COLO668 (cell line): ENCODE data around the gene CAMSAP2.

Experiments
- DNase-seq: peaks from one replicate; lab custom pipeline; 2025; ENCODE audit not compliant: unreplicated experiment; lab: John Stamatoyannopoulos, UW

The CAMSAP2 gene, protein sequence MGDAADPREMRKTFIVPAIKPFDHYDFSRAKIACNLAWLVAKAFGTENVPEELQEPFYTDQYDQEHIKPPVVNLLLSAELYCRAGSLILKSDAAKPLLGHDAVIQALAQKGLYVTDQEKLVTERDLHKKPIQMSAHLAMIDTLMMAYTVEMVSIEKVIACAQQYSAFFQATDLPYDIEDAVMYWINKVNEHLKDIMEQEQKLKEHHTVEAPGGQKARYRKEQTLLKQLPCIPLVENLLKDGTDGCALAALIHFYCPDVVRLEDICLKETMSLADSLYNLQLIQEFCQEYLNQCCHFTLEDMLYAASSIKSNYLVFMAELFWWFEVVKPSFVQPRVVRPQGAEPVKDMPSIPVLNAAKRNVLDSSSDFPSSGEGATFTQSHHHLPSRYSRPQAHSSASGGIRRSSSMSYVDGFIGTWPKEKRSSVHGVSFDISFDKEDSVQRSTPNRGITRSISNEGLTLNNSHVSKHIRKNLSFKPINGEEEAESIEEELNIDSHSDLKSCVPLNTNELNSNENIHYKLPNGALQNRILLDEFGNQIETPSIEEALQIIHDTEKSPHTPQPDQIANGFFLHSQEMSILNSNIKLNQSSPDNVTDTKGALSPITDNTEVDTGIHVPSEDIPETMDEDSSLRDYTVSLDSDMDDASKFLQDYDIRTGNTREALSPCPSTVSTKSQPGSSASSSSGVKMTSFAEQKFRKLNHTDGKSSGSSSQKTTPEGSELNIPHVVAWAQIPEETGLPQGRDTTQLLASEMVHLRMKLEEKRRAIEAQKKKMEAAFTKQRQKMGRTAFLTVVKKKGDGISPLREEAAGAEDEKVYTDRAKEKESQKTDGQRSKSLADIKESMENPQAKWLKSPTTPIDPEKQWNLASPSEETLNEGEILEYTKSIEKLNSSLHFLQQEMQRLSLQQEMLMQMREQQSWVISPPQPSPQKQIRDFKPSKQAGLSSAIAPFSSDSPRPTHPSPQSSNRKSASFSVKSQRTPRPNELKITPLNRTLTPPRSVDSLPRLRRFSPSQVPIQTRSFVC (N-terminal part only)

DNA sequence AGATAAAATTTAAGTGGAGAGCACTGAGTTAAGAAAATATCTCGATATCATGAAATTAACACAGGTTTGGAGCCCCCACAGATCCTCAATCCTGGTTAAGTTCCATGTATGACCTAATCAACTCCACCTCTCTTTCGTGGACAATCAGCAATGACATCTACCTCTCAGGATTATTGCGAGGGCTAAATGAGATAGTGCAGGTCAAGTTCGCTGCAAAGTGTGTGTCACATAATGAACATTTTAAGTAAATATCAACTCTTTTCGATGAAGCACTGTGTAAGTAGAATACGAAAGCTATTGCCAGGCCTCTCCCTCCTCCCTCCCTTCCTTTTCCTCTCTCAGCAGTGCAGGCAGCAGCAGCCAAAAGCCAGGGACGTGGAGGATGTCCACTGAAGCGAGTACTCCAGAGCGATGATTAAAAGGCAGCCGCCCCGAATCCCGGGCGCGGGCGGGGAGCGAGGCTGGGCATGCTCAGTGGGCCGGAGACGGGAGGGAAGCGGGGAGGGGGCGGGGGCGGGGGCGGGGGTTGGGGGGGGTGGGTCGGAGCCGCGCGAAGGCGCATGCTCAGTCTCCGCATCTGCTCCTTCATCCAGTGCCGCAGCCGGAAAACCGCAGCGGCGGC is at the start of gene CAMSAP2:
CAMSAP2 (plus strand) TSS at position 567 of the 622 bp plus-strand sequence. CDS start 935 bp downstream, outside the sequence.
- DNase-seq, result peak; percentile 93

DNA sequence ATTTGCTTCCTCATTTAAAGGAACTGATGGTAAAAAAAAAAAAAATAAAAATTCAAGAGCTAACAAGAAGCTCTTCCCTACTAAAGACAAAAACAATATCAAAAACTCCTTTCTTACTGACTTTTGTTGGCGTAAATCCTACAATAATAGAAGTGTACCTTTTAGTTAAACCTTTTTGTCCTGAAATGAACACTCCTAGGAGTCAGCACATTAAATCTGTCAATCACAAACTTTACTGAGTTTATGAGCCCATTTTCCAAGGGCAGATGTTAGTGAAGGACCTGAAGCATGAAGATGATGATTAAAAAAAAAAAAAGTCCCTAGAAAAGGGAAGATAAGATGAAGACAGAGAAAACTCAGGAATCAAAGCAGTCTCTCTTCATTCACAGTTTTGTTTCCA is 46.4 kb upstream of the CAMSAP2 start:
- DNase-seq, result no peak

DNA sequence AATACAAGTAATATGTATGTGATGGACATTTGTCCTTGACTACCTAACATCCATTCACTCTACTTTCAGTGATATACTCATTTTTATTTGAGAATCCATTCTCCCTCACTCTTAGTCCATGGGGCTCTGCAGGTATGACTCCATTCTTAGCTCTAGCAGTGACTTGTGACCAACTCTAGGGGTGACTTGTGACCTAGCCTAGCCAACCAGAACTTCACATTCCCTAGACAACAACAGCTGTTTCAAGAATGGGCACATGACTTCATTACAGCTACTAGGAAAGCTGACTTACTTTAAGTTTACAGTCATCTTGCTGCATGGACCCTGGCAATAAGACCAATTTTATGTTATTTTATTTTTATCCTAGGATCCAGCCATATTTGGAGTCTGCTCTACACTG is 45.4 kb upstream of the CAMSAP2 start:
- no peak for DNase-seq

DNA sequence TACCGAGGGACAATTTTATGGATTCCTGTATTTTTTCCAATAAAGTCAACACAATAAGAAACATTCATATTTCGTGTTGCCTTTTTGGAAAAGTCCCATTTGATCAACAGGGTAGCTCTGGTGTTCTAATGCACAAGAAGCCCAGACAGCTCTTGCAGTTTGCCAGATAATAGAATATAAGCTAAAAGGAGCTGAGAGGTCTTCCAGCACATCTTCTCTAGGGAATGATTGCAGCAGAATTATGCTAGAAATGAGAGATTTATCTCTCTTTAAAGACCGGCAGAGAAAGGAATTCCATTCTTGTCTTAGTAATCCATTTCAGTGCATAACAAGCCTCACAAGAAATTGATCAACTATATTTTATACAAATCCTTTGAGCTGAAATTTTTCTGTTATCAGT is 44.0 kb upstream of the CAMSAP2 start:
- no peak for DNase-seq

DNA sequence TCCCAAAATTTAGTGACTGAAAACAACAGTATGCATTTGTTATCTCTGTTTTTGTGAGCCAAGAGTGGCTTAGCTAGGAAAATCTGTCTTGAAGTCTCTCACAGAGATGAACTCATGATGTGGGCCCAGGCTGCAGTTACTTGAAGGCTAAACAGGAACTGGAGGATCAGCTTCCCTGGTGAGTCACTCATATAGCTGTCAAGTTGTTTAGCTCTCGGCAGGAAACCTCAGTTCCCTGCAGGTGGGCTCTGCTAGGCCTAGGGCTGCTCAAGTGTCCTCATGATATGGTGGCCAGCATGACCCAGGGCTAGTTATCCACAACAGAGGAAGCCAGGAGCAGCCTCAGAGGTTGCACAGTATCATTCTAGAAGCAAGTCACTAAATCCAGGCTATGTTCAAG is 38.8 kb upstream of the CAMSAP2 start:
- no peak for DNase-seq

DNA sequence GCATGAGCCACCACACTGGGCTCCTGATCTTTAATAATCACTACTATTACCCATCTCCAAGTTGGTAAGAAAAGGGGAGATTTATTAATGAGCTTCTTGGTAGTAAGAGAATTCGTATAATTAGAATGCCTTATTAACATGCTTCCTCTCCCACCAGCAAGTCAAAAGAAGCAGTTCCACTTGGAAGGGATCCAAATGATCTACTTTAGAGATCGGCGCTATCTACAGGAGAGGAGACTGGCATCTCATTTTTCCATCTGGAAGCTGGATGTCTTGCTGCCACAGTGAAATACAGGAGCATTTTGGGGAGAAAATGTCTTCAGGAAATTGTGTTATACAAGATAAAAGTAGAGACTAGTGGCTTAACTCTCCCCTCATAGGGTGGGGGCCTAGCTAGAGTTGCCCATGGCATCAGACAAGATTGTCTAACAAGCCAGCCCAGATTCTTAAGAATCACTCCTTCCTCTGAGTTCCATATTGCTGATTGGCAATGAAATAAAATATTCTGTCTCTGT is 33.6 kb upstream of the CAMSAP2 start:
- no peak for DNase-seq

DNA sequence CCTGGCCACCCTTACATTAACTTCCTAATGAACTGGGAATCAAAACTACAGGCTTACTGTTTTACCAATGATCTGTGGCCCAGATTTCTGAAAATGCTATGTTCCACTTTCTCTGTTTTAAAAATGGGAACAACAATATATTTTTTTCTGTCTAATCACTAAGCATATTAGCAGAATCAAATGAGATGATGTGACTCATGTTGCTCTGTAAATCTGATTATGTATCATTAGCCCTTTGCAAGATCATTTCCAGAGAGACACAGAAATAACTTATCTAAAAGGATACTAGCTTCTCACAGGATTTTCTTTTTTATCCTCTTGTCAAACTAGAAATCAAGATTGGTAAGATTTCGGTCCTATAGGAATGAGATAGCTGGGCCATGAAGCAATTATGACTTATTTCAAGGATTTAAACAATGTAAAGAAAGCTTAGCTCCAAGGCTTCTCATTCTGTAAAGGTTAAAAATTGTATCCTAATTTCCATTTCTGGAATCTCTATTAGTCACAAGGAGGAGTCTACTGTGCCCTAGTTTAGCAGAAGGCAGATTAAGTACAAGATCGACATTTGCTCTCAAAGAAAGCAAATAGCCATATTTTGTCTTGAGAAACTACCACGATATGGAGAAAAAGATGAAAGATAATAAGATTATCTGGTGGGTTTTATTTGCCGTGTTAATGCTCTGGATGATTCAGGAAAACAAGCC is 32.4 kb upstream of the CAMSAP2 start:
- no peak for DNase-seq

DNA sequence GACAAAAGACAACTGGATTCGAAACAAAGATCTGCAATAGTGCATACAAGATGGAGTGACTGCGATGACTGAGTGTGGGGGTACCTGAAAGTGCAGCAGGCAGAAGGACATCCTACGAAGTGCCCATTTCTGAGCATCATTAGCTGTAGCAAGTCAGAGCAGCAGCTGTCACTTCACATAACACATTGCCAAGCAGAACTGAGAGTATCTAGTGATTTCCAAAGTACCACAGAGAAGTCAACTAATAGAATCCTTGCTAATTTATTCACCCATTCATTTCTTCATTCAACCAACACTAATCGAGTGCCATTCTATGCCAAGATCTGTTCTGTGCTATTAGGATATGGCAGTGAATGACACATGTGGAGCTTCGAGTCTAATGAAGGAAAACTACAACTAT is 31.6 kb upstream of the CAMSAP2 start:
- DNase-seq, result no peak

DNA sequence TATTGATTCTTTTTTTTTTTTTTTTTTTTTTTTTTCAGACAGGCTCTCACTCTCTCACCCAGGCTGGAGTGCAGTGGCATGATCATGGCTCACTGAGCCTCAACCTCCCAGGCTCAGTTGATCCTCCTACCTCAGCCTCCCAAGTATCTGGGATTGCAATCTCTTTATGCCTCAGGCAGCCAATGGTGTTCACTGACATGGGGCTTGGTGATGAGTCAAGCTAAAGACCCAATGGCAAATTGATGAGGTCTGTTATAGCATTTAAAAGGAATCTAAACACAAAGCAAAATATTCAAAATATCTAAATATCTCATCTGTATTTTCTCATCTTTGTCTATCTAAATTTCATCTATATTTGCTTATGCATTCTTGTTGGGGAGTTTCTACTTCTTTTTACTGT is 30.5 kb upstream of the CAMSAP2 start:
- DNase-seq, result no peak

DNA sequence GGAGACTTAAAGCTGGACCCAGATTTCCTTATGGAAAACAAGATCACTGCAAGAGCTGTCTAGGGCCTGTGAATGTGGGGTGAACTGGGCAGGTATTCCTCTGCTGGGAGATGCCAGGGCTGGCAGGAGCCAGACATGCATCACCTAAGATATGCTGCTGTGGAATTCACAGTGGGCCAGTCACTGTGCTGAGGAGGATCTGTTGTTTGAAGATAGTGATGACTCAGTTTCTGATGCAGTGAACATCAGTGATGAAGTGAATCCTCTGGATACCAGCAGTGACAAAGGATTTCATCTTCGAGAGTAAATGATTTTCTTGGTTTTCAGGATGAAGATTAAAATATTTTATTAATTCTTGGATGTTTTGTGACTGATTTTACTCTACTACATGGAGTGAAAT is 29.9 kb upstream of the CAMSAP2 start:
- DNase-seq, result no peak

DNA sequence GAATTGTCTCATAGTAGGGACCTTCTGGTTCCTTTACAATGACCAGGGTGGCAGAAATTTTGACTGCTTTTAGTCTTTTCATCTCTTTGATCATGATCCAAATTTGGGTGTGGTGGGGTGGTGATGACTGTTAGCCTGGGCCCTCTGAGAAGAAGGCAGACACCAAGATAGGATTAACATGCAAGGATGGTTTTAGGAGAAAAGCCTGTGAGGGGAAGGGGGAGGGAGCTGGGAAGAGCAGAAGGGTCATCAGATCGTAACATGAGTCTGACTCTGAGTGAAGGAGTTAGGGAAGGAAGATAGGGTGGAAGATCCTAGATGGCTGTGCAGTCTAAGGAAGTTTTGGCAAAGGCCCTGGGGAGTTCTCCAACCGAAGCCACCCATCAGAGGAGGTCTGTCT is 28.5 kb upstream of the CAMSAP2 start:
- no peak for DNase-seq

DNA sequence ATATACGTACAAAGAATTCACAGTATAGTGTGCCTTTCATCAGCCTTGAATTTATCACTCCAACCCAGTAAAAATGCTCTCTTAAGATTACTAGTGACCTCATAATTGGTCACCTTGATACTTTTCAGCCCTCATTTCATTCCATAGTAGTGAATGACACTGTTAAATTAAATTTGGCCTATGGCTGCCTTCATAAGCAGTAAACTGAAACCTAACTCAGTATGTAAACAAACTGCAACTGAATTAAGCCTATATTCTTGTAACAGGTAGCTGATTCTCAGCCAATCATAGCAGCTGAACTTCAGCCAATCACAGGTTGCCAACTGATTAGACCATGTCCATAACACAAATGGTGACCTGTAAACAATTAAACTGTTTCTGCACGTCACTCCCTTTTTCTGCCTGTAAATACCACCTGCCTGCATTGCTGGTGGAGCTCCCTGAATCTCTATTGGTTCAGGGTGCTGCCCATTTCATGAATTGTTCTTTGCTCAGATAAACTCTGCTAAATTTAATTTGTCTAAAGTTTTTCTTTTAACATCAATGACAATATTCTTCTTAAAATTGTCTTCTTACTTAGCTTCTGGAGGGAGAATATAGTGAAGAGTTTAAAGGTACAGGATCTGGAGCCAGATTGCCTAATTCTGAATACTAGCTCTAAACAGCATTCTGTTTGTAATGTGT is 24.0 kb upstream of the CAMSAP2 start:
- DNase-seq, result no peak

DNA sequence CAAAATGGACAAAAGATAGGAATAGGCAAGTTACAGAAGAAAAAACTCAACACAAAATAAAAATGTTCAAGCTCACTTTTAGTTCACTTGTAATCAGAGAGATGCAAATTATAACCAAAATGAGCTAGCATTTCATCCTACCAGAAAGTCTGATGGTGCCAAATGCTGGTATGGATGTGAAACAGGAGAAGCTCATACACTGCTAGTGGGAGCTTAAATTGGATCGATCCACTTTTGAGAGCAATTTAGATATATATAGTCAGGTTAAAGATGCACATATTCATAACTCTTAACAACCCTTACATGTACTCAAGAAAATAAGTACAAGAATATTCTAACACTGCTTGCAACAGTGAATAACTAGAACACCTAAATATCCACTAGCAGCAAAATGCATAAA is 18.5 kb upstream of the CAMSAP2 start:
- no peak for DNase-seq

DNA sequence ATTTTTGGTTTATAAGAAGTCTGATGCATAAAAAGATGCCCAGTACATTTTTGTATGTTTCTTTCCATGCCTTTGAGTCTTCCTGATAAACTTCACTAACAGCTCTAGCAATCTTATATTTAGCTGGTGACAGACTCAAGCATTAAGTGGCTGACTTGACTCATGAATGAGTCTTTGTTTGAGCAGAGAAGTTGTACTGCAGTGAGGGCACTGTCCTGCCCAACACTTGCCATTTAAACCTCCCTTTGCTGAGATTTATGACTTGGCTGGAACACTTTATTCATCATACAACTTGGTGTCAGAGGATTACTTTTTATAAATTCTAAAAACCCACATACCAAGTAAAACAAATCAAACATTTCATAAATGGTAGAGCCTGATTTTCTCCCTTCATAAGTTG is 14.6 kb upstream of the CAMSAP2 start:
- no peak for DNase-seq

DNA sequence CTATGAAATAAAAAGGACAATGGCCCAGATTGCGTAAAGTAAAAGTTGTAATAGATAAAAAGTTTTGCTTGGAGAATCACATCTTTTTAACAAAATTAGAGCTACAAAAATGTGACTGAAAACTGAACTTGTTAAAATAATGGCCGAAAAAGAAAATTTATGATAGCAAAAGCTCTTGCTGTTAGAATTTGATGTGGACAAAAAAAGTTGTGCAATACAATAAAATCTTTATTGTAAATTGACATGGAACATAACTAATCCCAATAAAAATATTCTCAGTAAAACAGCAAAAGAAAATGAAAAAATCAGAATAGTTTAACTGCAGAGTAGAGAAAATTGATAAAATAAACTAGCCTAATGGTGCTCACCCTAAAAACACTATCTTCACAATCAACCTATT is 11.4 kb upstream of the CAMSAP2 start:
- DNase-seq, result no peak

DNA sequence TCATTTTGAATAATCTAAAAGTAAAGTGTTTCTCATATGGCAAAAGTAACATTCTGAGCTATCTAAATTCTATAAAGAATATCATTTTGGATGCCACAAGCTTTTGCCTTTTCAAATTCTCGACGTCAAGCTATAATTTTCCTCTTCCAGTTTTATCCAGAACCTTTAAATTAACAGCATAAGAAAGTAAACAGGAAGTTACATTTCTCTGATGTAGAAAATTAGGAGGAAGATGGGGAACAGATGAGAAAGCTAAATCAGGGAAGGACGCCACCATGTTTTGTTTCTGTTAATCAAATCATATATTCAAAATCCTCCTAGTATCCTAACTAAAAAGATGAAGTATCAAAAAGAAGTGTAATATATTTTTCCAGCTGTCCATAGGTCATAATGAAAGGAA is 8.8 kb upstream of the CAMSAP2 start:
- no peak for DNase-seq

DNA sequence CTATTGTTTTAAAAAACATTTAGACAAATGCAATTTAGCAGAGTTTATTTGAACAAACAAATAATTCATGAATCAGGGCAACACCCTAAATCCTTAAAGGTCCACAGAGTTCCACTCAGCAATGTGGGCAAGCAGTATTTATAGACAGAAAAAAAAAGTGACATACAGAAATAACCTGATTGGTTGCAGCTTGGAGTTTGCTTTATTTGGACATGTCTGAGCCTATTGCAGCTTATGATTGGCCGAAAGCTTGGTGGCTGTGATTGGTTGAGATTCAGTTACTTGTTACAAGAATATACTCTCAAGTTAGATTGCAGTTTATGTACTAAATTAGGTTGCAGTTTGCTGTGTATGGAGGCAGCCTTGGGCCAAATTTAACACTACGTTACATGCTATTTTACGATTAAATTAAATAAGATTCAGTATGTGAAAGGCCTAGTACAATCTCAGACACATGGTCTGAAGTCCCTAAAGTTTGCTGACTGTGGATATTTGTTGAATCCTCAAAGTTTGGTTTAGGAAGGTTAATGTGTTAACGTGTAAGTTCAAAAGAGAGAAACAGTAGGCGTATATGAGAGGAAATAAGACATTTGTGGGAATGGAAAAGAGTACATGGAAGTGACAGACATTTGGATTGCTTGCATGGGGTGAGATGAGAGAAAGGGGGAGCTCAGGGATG is 6.9 kb upstream of the CAMSAP2 start:
- DNase-seq, result no peak

DNA sequence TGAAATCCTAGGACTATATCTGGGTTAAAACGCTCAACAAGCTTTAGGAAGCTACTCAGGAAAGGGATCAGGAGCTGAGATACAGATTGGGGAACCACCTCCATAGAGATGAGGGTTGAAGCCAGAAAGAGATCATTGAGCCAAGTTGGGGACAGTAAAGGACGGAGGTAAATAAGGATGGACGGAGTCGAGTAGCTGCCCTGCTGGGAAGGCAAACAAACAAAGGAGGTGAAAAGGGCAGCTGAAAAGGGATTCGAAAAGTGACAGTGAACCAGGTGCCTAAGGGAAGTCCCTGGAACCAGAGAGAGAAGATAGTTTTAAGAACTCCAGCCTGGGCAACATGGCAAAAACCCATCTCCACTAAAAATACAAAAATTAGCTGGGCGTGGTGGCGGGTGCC is 6.3 kb upstream of the CAMSAP2 start:
- peak; percentile 46 for DNase-seq

DNA sequence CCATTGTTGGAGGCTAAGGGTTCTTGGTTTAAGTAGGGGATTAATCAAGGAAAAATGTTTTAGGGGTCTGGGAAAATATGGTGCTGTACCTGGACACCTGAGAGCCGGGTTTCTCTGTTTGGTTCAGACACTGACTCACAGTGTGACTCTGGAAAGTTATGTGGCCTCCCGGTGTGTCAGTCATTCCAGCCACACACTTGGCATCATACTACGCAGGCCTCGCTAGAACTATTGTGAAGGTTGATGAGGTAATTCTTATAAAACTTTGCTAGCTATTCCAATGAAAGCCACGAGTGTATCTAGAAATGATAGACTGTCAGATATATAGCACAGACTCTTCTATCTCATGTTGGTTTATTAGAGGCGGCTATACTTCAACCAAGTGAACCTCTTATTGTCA is 4.8 kb upstream of the CAMSAP2 start:
- no peak for DNase-seq
